Pancreas (tissue), 10 donors: Measurements from ENCODE around the gene GAL3ST3. TPM values are rescaled to one million over a fixed set of nuclear protein-coding genes. Genes with fewer than 3 reads are reported as not detected.

ENCODE experiments used
- ATAC-seq, 4 donors: fragments of 200-7000 bp; cut with Tn5 transposase; one replicate each; pipeline versions ENCODE4 v1.8.0 to v1.9.1; 2020; ENCODE audit warnings: mild to moderate bottlenecking in 4 of 4, moderate library complexity in 4 of 4
- DNase-seq, 6 donors: peaks; one replicate each; pipeline ENCODE4 v3.0.0-alpha.2; 2020
- FAIRE-seq: peaks from 2 replicates; lab custom pipeline; 2012; peaks lifted over from hg19 to GRCh38; lab: Jason Lieb, UNC
- H3K27ac ChIP-seq, 4 donors: fragments of 200-600 bp; sonication (generic); 1 replicate in 3 of 4; 2 replicates in 1 of 4; pipeline versions ENCODE4 v1.5.0 to v1.8.0; 2020
- H3K27me3 ChIP-seq, 4 donors: fragments of 200-600 bp; one replicate each; pipeline ENCODE4 v1.8.0; 2021
- H3K36me3 ChIP-seq, 3 donors: fragments of 200-600 bp; sonication (generic) in 1 of 3; one replicate each; pipeline versions ENCODE4 v1.5.0 to v1.8.0; 2020 to 2021
- H3K4me1 ChIP-seq, 3 donors: fragments of 200-600 bp; one replicate each; pipeline ENCODE4 v1.8.0; 2021
- H3K4me3 ChIP-seq, 4 donors: fragments of 200-600 bp; sonication (generic) in 2 of 4; one replicate each; pipeline versions ENCODE4 v1.5.0 to v1.8.0; 2020 to 2021
- H3K9me3 ChIP-seq, 4 donors: fragments of 200-600 bp; one replicate each; pipeline ENCODE4 v1.8.0; 2021
- CTCF ChIP-seq, 4 donors: fragments of 200-600 bp; sonication (generic) in 3 of 4; IDR thresholded peaks; one replicate each; pipeline versions ENCODE4 v1.5.0 to v1.8.0; 2021; ENCODE audit warnings: antibody characterized with exemption in 4 of 4
- WGBS, 2 donors: extraction: QIAGEN DNeasy Blood & Tissue Kit; methylation state at CpG; one replicate each; pipeline ENCODE4 v1.1.7; 2013; 5-methylcytosine and 5-hydroxymethylcytosine counted together
- intact Hi-C, 3 donors: fragments of 100-400 bp; cut with DNase I; formaldehyde crosslinking; loops; one replicate each; pipeline versions ENCODE4 v1.11.1 to v1.14.2; 2022
- polyA plus RNA-seq, 2 donors: library from polyadenylated mRNA; stranded (reverse); fragments of 200-250 nt; gene quantifications; one replicate each; pipeline ENCODE4 v1.2.3, GENCODE V29; 2013
- total RNA-seq, 6 donors: library from RNA; stranded (reverse); fragmentation: NEBNext Ultra II Directional in 4 of 6; extraction: Animal tissue kit (Norgen Biotek cat#: 25700) in 4 of 6; gene quantifications; one replicate each; pipeline versions ENCODE4 v1.2.1 to v1.2.4, GENCODE V29; 2021 to 2023
- donor health status: healthy with polysubstance abuse.
- donor health status: DM: no; HTN: no; CAD: no; lungs with moderate emphysema.
- donor health status: DM: no; HTN: no; CAD: no.
- donor health status: control.
- donor health status: control.
- donor health status: Bipolar disorder and iron deficiency.
- donor health status: DM: yes; HTN: yes; CAD: no.
- donor health status: DM: no; HTN: no; CAD: no.
- donor health status: DM: no; HTN: no; CAD: no.
- donor health status: DM: yes; HTN: yes; CAD: no.

Gene GAL3ST3
- total and polyA plus RNA-seq, 8 donors, result 0.20 to 1.8 (median 0.43) TPM; not detected in 1

- DNase-seq, result no peak
- H3K4me1 ChIP-seq, result peaks cover 5 to 16% (median 5%) of the 10 kb centered on the region in 3 donors
- intact Hi-C loops, result no loop called here
- no peaks in the 10 kb centered on the region for H3K27me3 ChIP-seq
- H3K36me3 ChIP-seq, result peaks cover 0 to 7% (median 6%) of the 10 kb centered on the region in 3 donors
- peak overlapping the region in 2 of 4 donors; percentile 91 to 93 for H3K27ac ChIP-seq
- WGBS, 2 donors, result 77 to 80% methylated on average over 5 of the region's 5 CpGs
- no peak for FAIRE-seq
- TF ChIP-seq CTCF (IDR thresholded peaks at IDR 0.05), result no peak
- ATAC-seq, result no peak
- H3K4me3 ChIP-seq, result no peak overlapping the region
- no peaks in the 10 kb centered on the region for H3K9me3 ChIP-seq
These were observed 1.7 kb upstream of the GAL3ST3 start for GRCh38 chr11:66050581-66051231.

GRCh38 chr11:66047541-66048365 is 1.2 kb downstream of the GAL3ST3 start:
- Histone ChIP-seq H3K27me3 (no peaks in the 10 kb centered on the region), H3K27ac (peak overlapping the region in 2 of 4 donors; percentile 5 to 16), H3K4me1 (peaks cover 5 to 7% (median 5%) of the 10 kb centered on the region in 3 donors), H3K9me3 (no peaks in the 10 kb centered on the region), H3K4me3 (no peak overlapping the region), H3K36me3 (no peaks in the 10 kb centered on the region)
- intact Hi-C loops, result no loop called here
- TF ChIP-seq CTCF (IDR thresholded peaks at IDR 0.05), result no peak
- 51 to 63% methylated on average over 11 of the region's 11 CpGs for WGBS, 2 donors
- no peak for ATAC-seq
- peak in 3 of 6 donors; percentile 53 to 71 (median 68) for DNase-seq
- no peak for FAIRE-seq

- intact Hi-C loops, result no loop called here
- TF ChIP-seq CTCF (IDR thresholded peaks at IDR 0.05), result no peak
- ATAC-seq (no peak), FAIRE-seq (no peak), DNase-seq (no peak)
- Histone ChIP-seq H3K27ac (peak overlapping the region in 2 of 4 donors; percentile 5), H3K27me3 (no peaks in the 10 kb centered on the region), H3K36me3 (no peaks in the 10 kb centered on the region), H3K4me3 (no peak overlapping the region), H3K4me1 (peaks cover 5 to 7% (median 5%) of the 10 kb centered on the region in 3 donors), H3K9me3 (no peaks in the 10 kb centered on the region)
- WGBS, 2 donors, result 85 to 97% methylated on average over 3 of the region's 3 CpGs
These were observed 2.1 kb downstream of the GAL3ST3 start for GRCh38 chr11:66046901-66047300.

- no peaks in the 10 kb centered on the region for H3K4me1 ChIP-seq
- ATAC-seq (peak; percentile 83 to 96 (median 88)), FAIRE-seq (no peak), DNase-seq (peak; percentile 63 to 92 (median 80))
- no peaks in the 10 kb centered on the region for H3K36me3 ChIP-seq
- no peaks in the 10 kb centered on the region for H3K27me3 ChIP-seq
- no peak overlapping the region for H3K27ac ChIP-seq
- intact Hi-C loops, result no loop called here
- H3K4me3 ChIP-seq, result no peak overlapping the region
- 14% methylated on average over 11 of the region's 11 CpGs for WGBS, 2 donors
- H3K9me3 ChIP-seq, result no peaks in the 10 kb centered on the region
- TF ChIP-seq CTCF (IDR thresholded peaks at IDR 0.05), result peak; percentile 89 to 97 (median 94)
These were observed 3.8 kb downstream of the GAL3ST3 start for GRCh38 chr11:66045177-66045639.
